ENCODE results near the gene FBXL5.
"Not testable (repeated sequence)": the region's sequence is repeated elsewhere in the genome, so short reads cannot be mapped to it uniquely, and the experiment has no call there.

The FBXL5 gene

GRCh38 chr4:15651676-15652075 is 3.5 kb downstream of the FBXL5 start:
- no peak for DNase-seq (ENCODE audit: low read depth)

GRCh38 chr4:15649914-15650545 is 5.1 kb downstream of the FBXL5 start:
- DNase-seq (ENCODE audit: low read depth): peak; percentile 39

- no peak for DNase-seq (ENCODE audit: low read depth)
Observed at GRCh38 chr4:15648600-15648999, 6.6 kb downstream of the FBXL5 start.

- no peak for DNase-seq (ENCODE audit: low read depth)
Observed at GRCh38 chr4:15638418-15638817, 16.7 kb downstream of the FBXL5 start.

GRCh38 chr4:15636818-15637217 is 18.3 kb downstream of the FBXL5 start:
- DNase-seq (ENCODE audit: low read depth): no peak

- not testable (repeated sequence) for DNase-seq (ENCODE audit: low read depth)
Observed at GRCh38 chr4:15617407-15617806, 37.8 kb downstream of the FBXL5 start.

GRCh38 chr4:15614891-15615290 is 40.3 kb downstream of the FBXL5 start:
- DNase-seq (ENCODE audit: low read depth): not testable (repeated sequence)

GRCh38 chr4:15612136-15612535 is 43.0 kb downstream of the FBXL5 start:
- no peak for DNase-seq (ENCODE audit: low read depth)

GRCh38 chr4:15610855-15611254 is 44.3 kb downstream of the FBXL5 start:
- no peak for DNase-seq (ENCODE audit: low read depth)

- DNase-seq (ENCODE audit: low read depth): no peak
Observed at GRCh38 chr4:15605537-15605936, 49.6 kb downstream of the FBXL5 start.

GRCh38 chr4:15601862-15602261 is 53.3 kb downstream of the FBXL5 start:
- DNase-seq (ENCODE audit: low read depth): no peak

GRCh38 chr4:15600176-15600575 is 55.0 kb downstream of the FBXL5 start:
- no peak for DNase-seq (ENCODE audit: low read depth)

GRCh38 chr4:15598644-15599043 is 56.5 kb downstream of the FBXL5 start:
- DNase-seq (ENCODE audit: low read depth): peak; percentile 38

GRCh38 chr4:15592799-15593198 is 62.4 kb downstream of the FBXL5 start:
- no peak for DNase-seq (ENCODE audit: low read depth)

- peak; percentile 81 for DNase-seq (ENCODE audit: low read depth)
Observed at GRCh38 chr4:15587649-15588048, 67.5 kb downstream of the FBXL5 start.

- DNase-seq (ENCODE audit: low read depth): peak; percentile 59
Observed at GRCh38 chr4:15586066-15586465, 69.1 kb downstream of the FBXL5 start.

GRCh38 chr4:15585331-15585730 is 69.8 kb downstream of the FBXL5 start:
- DNase-seq (ENCODE audit: low read depth): no peak

- no peak for DNase-seq (ENCODE audit: low read depth)
Observed at GRCh38 chr4:15584785-15585184, 70.4 kb downstream of the FBXL5 start.

- DNase-seq (ENCODE audit: low read depth): no peak
Observed at GRCh38 chr4:15577508-15577907, 77.6 kb downstream of the FBXL5 start.

GRCh38 chr4:15575966-15576365 is 79.2 kb downstream of the FBXL5 start:
- no peak for DNase-seq (ENCODE audit: low read depth)

- no peak for DNase-seq (ENCODE audit: low read depth)
Observed at GRCh38 chr4:15569746-15570145, 85.4 kb downstream of the FBXL5 start.

- no peak for DNase-seq (ENCODE audit: low read depth)
Observed at GRCh38 chr4:15568821-15569220, 86.3 kb downstream of the FBXL5 start.

- DNase-seq (ENCODE audit: low read depth): no peak
Observed at GRCh38 chr4:15563871-15564270, 91.3 kb downstream of the FBXL5 start.

GRCh38 chr4:15562623-15563022 is 92.5 kb downstream of the FBXL5 start:
- no peak for DNase-seq (ENCODE audit: low read depth)

GRCh38 chr4:15562114-15562513 is 93.0 kb downstream of the FBXL5 start:
- no peak for DNase-seq (ENCODE audit: low read depth)
